Hepatocyte (in vitro differentiated cells): ENCODE results near the gene CDH10.

ENCODE experiments used
- CTCF ChIP-seq: fragments of 200-600 bp; sonication (generic); IDR thresholded peaks from 2 replicates; pipeline ENCODE4 v1.5.1; 2016; ENCODE audit warnings: antibody characterized with exemption, mild to moderate bottlenecking; ENCODE audit not compliant: poor library complexity
- EZH2phosphoT487 ChIP-seq: fragments of 200-600 bp; sonication (generic); IDR thresholded peaks from one replicate; pipeline ENCODE4 v1.6.1; 2018; ENCODE audit warnings: antibody characterized with exemption, mild to moderate bottlenecking, low read depth, moderate library complexity; ENCODE audit not compliant: unreplicated experiment, severe bottlenecking

- TF ChIP-seq EZH2phosphoT487 (no peak), CTCF (no peak)
Observed at GRCh38 chr5:24472518-24472917, 172.3 kb downstream of the CDH10 start.
